Measurements from ENCODE around the gene MVP.
"Not testable (repeated sequence)": the region's sequence is repeated elsewhere in the genome, so short reads cannot be mapped to it uniquely, and the experiment has no call there.

Gene MVP

DNA sequence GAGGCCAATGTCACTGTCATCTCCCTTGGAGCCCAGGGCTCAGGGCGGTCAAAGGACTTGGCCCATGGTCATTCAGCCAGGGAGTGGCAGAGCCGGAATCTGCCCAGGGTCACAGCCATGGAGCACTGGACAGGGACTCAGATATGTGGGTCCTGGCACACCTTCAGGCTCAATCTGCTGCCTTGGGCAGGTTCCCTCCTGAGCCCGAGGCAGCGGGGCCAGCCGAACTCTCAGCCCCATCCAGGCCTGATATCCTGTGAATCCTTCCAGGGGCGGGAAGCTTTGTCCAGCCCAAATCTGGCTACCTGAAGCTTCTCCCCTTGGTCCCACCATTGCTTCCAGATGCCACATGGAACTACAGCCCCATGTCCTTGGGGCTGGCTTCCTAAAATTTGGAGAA, 54.9 kb downstream of the MVP start:
- DNase-seq (ENCODE audit: low spot score): no peak

DNA sequence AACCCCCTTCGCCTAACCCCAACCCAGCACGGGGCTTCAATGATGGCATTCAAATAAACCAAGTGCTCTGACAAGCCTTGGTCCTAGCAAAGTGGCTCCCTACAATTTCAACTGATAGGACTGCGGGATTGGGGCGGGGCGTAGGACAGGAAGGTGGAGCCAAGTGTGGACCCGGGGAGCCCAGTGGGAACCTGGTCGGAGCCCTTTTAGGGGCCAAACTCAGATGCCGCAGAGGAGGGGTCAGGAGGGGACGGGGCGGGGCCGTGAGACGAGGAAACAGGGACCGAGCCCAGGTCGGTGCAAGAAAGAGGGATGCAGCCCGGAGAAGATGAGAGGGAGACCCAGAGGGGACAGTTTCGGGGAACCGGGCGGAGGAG, 55.9 kb downstream of the MVP start:
- no peak for DNase-seq (ENCODE audit: low spot score)

DNA sequence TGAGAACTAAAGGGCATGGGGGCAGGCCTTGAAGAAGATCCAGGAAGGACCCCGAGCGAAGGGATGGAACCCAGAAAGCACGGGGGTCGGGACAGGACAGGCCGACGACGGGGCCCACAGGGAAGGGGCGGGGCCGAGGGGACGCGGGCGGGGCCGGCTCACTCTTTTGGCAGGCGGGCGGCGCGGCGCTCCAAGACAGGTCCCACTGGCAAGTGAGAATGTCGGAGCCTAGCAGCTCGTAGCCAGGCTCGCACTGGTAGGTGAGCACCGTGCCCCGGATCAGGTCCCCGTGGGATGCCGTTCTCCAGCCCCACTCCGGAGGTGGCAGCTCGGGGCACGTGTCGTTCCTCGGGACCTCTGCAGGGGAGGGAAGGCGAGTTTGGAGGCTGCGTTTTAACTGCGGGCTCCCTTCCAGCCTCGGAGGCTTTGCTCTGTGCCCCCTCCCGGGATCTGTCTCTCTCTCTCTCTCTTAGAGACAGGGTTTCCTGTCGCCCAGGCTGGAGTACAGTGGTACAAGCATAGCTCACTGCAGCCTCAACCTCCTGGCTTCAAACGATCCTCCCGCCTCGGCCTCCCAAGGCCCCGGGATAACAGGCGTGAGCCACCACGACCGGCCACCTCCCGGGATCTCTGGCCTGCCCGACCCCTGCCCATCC, 56.5 kb downstream of the MVP start:
- peak; percentile 64 for DNase-seq (ENCODE audit: low spot score)

DNA sequence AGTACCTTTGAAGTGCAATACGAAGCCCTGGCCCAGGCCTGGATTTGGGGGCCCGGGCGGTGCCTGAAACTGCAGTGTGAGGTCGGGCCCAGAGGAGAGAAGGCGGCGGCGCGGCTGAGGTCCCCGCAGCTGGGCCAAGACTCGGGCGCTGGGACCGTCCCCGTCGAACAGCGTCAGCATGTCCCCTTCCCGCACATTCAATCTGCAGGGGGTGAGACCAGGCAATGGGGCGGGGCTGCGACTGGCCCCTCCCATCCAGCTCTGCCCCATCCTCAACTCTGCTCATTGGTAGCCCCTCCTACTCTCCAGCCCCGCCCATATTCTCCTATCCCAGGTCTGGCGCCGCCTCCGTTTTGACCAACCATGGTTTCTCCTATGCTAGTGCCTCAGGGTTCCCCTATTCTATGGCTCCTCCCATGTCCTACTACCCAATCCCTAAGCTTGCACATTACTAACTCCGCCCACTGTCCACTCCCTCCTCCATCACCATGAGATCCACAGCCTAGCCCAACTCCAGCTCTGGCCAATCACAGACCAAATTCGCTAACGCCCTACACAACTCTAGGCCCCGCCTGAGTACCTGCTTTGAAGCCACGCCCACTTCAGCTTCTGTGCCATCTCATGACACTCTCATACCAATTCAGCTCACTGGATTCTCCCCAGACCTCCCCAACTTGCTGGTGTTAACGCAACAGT, 57.2 kb downstream of the MVP start:
- peak; percentile 64 for DNase-seq (ENCODE audit: low spot score)

DNA sequence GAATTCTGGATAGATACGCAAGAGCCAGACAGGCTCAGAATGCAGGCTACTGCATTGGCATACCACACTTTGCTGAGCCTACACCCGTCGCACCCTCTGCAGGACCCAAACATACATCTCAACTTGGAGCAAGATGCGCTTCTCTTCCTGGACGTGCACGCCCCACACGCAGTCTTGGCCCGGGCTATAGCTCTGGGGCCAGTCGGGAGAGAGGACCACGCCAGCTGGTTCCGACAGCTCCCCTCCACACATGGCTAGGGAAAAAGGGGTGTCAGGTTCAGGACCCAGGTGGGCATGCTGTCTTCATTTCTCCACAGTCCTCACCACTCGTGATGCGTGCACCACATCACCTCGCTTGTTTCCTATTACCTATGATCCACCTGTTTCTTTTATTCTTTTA, 57.9 kb downstream of the MVP start:
- DNase-seq (ENCODE audit: low spot score): no peak

DNA sequence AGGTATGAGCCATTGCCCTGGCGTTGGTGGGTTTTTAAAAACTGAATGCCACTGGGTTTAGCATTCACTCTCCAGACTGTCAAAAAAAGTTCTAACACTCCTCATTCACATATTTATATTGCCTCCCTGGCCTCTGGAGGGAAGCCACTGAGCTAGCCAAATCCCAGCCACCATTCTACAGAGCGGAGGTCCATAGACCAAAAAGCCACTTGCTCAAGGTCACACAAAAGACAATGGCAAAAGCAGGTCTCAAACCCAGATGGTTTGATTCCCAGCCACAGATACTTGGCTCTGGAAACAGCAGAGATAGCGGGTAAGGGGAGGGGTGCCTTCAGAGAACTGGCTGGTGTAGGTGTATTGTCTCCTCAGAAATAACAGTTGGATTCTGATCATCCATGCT, 60.8 kb downstream of the MVP start:
- no peak for DNase-seq (ENCODE audit: low spot score)

DNA sequence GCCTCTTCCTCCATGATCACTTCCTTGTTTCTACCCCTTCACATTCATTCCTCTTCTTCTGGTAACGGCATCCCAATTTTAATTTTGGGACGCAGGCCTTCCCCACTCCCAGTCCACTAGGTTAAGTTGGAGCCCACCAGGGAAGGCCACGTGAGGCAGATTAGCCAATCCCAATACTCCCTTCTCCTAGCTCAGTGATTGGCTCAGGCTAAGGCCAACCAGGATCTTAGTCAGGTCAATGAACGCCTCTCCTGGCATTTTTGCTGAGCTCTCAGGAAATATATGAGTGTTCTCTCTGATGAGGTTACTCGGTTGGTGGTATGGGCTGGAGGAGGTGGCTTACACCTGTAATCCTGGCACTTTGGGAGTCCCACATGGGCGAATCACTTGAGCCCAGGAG, 63.7 kb downstream of the MVP start:
- no peak for DNase-seq (ENCODE audit: low spot score)

DNA sequence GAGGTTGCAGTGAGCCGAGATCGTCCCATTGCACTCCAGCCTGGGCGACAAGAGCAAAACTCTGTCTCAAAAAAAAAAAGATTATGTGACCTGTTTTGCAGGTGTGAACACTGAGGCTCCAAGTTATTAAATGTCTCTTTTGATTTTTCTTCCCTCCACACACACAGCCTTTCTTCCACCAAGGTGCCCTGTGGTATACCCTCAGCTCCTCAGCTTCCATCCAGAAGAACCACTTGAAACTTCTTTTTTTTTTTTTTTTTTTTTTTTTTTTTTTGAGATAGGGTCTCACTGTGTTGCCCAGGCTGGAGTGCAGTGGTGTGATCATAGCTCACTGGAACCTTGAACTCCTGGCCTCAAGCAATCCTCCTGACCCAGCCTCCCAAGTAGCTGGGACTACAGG, 69.1 kb downstream of the MVP start:
- DNase-seq (ENCODE audit: low spot score): not testable (repeated sequence)

DNA sequence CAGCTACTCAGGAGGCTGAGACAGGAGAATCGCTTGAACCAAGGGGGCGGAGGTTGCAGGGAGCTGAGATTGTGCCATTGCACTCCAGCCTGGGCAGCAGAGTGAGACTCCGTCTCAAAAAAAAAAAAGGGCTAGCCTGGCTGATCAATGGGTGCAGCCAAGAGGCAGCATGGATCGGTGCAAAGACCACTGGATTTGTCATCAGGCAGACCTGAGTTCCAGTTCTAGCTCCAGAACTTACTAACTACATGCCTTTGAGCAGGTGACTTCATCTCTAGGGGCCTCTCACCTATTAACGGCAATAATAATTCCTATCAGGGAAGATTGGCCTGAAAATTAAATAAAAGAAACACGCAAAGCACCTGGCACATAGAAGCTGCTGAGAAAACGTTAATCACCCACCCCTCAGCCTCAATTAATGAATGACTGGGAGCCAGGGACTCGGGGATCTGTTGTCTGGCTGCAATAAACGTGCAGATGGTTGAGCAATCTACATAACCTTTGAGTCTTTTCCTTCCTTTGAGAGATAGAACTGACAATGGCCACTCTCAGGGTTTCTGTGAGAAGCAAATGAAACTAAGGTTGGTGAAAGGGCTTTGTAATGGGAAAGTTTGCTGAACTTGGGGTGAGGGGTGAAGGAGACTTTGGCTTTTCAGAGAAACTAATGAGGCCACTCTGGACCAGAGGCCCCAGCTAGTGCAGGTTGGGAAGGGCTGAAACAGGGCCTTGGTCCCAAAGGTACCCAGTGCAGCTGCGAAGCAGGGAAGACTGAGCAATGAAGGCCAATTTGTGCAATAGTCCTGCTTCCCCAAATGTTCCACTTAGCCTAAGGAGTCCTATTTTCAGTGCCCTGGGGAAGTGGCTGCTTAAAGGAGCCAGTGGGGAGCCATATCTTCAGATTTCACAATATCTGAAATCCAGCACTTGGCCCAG, 71.5 kb downstream of the MVP start:
- DNase-seq (ENCODE audit: low spot score): no peak

DNA sequence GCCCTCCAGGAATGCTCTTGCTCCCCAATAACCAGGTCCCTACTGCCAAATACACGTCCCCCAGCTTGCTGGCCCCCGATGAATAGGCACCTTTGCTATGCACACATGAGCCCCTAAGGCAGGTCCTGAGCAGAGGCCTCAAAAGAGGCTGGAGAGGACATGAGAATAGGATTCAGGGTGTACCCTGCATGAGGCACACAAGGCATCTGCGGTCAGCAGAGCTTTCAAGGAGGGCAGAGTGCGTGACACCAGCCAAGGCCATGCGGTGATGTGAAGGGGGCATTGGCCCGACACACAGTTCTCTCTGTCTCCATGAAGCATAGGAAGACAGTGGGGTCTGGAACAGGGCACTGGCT, 72.2 kb downstream of the MVP start:
- no peak for DNase-seq (ENCODE audit: low spot score)

DNA sequence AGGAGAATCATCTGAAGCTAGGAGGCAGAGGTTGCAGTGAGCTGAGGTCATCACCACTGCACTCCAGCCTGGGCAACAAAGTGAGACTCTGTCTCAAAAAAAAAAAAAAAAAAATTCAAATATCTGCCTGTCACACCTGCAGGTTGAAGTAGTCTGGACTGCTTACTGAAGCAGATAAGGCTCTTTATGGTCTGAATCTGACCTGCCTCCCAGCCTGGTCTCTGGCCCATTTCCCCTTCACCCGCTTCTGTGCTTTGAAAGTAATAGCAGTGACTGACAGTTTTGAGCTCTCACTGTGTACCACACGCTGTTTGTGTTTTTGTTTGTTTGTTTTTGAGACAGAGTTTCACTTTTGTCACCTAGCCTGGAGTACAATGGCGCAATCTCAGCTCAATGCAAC, 73.3 kb downstream of the MVP start:
- no peak for DNase-seq (ENCODE audit: low spot score)

DNA sequence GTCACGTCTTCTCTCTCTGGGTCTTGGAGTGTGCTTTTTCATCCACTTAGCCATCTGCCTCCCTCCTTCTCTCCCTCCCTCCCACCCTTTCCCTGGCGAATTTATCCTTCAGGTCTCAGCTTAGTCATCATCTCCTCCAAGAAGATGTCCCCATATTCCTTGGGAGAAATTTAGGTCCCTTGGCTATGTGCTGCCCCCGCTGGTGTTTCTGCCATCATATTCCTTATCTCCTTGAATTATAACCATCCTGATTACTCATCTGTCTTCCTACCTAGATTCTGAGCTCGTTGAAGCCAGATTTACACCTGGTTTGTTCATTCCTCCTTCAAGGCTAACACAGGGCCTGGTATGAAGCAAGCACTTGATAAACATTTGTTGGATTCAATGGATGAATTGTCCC, 74.1 kb downstream of the MVP start:
- no peak for DNase-seq (ENCODE audit: low spot score)

DNA sequence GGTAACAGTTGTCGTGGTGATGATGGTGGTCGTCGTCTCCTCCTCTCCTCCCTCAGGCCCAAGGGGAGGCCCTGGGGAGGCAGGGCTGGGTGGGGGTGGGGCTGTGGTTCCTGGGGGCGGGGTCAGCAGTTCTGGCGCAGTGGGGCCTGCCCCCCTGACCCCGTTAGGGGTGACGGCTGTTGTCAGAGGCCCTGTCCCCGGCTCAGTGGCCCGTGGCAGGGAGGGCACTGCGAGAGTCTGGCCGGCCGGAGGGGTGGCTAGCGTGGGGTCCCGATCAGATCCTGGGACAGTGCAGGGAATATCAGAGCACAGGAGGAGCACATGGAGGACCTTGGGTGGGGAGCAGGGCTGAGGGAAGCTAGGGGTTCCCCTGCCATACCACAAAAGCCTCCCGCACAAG, 76.6 kb downstream of the MVP start:
- no peak for DNase-seq (ENCODE audit: low spot score)

DNA sequence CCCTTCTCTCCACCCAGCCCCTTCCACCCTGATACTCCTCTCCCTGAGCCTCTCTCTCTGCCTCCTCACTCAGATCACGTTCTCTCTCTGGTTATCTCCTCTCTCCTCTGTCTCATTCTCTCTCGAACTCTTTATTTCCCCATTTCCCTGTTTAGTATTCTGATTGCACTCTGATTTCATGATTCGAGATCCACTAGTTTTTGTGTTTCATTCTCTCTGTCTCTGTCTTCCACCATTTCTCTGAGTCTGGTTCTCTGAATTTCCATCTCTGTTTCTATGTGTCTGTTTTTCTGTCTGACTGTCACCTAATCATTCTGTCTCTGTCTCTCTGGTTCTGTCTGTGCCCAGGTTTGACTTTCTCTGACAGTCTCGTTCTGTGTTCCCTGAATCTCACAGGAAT, 77.1 kb downstream of the MVP start:
- DNase-seq (ENCODE audit: low spot score): no peak
